Pancreas (tissue), 10 donors: ENCODE data around the gene QRSL1. TPM values are rescaled to one million over a fixed set of nuclear protein-coding genes. Genes with fewer than 3 reads are reported as not detected.

ENCODE experiments used
- ATAC-seq, 4 donors: fragments of 200-7000 bp; cut with Tn5 transposase; one replicate each; pipeline versions ENCODE4 v1.8.0 to v1.9.1; 2020; ENCODE audit warnings: mild to moderate bottlenecking in 4 of 4, moderate library complexity in 4 of 4
- DNase-seq, 6 donors: peaks; one replicate each; pipeline ENCODE4 v3.0.0-alpha.2; 2020
- FAIRE-seq: peaks from 2 replicates; lab custom pipeline; 2012; peaks lifted over from hg19 to GRCh38; lab: Jason Lieb, UNC
- H3K27ac ChIP-seq, 4 donors: fragments of 200-600 bp; sonication (generic); 1 replicate in 3 of 4; 2 replicates in 1 of 4; pipeline versions ENCODE4 v1.5.0 to v1.8.0; 2020
- H3K27me3 ChIP-seq, 4 donors: fragments of 200-600 bp; one replicate each; pipeline ENCODE4 v1.8.0; 2021
- H3K36me3 ChIP-seq, 3 donors: fragments of 200-600 bp; sonication (generic) in 1 of 3; one replicate each; pipeline versions ENCODE4 v1.5.0 to v1.8.0; 2020 to 2021
- H3K4me1 ChIP-seq, 3 donors: fragments of 200-600 bp; one replicate each; pipeline ENCODE4 v1.8.0; 2021
- H3K4me3 ChIP-seq, 4 donors: fragments of 200-600 bp; sonication (generic) in 2 of 4; one replicate each; pipeline versions ENCODE4 v1.5.0 to v1.8.0; 2020 to 2021
- H3K9me3 ChIP-seq, 4 donors: fragments of 200-600 bp; one replicate each; pipeline ENCODE4 v1.8.0; 2021
- CTCF ChIP-seq, 4 donors: fragments of 200-600 bp; sonication (generic) in 3 of 4; IDR thresholded peaks; one replicate each; pipeline versions ENCODE4 v1.5.0 to v1.8.0; 2021; ENCODE audit warnings: antibody characterized with exemption in 4 of 4
- WGBS, 2 donors: extraction: QIAGEN DNeasy Blood & Tissue Kit; methylation state at CpG; one replicate each; pipeline ENCODE4 v1.1.7; 2013; 5-methylcytosine and 5-hydroxymethylcytosine counted together
- intact Hi-C, 3 donors: fragments of 100-400 bp; cut with DNase I; formaldehyde crosslinking; loops; one replicate each; pipeline versions ENCODE4 v1.11.1 to v1.14.2; 2022
- polyA plus RNA-seq, 2 donors: library from polyadenylated mRNA; stranded (reverse); fragments of 200-250 nt; gene quantifications; one replicate each; pipeline ENCODE4 v1.2.3, GENCODE V29; 2013
- total RNA-seq, 6 donors: library from RNA; stranded (reverse); fragmentation: NEBNext Ultra II Directional in 4 of 6; extraction: Animal tissue kit (Norgen Biotek cat#: 25700) in 4 of 6; gene quantifications; one replicate each; pipeline versions ENCODE4 v1.2.1 to v1.2.4, GENCODE V29; 2021 to 2023
- donor health status: healthy with polysubstance abuse.
- donor health status: DM: no; HTN: no; CAD: no; lungs with moderate emphysema.
- donor health status: DM: no; HTN: no; CAD: no.
- donor health status: control.
- donor health status: control.
- donor health status: Bipolar disorder and iron deficiency.
- donor health status: DM: yes; HTN: yes; CAD: no.
- donor health status: DM: no; HTN: no; CAD: no.
- donor health status: DM: no; HTN: no; CAD: no.
- donor health status: DM: yes; HTN: yes; CAD: no.

QRSL1 gene
- total and polyA plus RNA-seq, 8 donors = 3.2 to 8.4 (median 6.2) TPM

GRCh38 chr6:106609699-106610098, 19.7 kb upstream of the QRSL1 start:
- Histone ChIP-seq H3K9me3 (no peaks in the 10 kb centered on the region), H3K36me3 (no peaks in the 10 kb centered on the region), H3K27ac (no peak overlapping the region), H3K4me1 (no peaks in the 10 kb centered on the region), H3K27me3 (no peaks in the 10 kb centered on the region), H3K4me3 (no peak overlapping the region)
- DNase-seq (peak in 2 of 6 donors; percentile 26 to 50), FAIRE-seq (no peak), ATAC-seq (peak in 3 of 4 donors; percentile 80 to 84 (median 81))
- peak in 1 of 4 donors; percentile 23 for TF ChIP-seq CTCF (IDR thresholded peaks at IDR 0.05)
- intact Hi-C loops = loop anchor here in 2 of 3 donors (5.0 kb wide), 1 partner anchor 368 kb away; no protein-coding TSS in a partner anchor
- 68 to 71% methylated on average over 6 of the region's 6 CpGs for WGBS, 2 donors

GRCh38 chr6:106611030-106611429, 18.3 kb upstream of the QRSL1 start:
- DNase-seq = no peak
- Histone ChIP-seq H3K4me3 (no peak overlapping the region), H3K36me3 (no peaks in the 10 kb centered on the region), H3K4me1 (no peaks in the 10 kb centered on the region), H3K9me3 (no peaks in the 10 kb centered on the region), H3K27ac (no peak overlapping the region), H3K27me3 (no peaks in the 10 kb centered on the region)
- no peak for TF ChIP-seq CTCF (IDR thresholded peaks at IDR 0.05)
- FAIRE-seq = no peak
- intact Hi-C loops = no loop called here
- 86 to 89% methylated on average over 2 of the region's 2 CpGs for WGBS, 2 donors
- ATAC-seq = no peak

- ATAC-seq (no peak), FAIRE-seq (no peak), DNase-seq (no peak)
- no peak overlapping the region for H3K27ac ChIP-seq
- H3K27me3 ChIP-seq = no peaks in the 10 kb centered on the region
- no peak for TF ChIP-seq CTCF (IDR thresholded peaks at IDR 0.05)
- H3K4me3 ChIP-seq = no peak overlapping the region
- no peaks in the 10 kb centered on the region for H3K4me1 ChIP-seq
- H3K36me3 ChIP-seq = no peaks in the 10 kb centered on the region
- intact Hi-C loops = no loop called here
- 92 to 97% methylated on average over 9 of the region's 9 CpGs for WGBS, 2 donors
- no peaks in the 10 kb centered on the region for H3K9me3 ChIP-seq
Observed at GRCh38 chr6:106612671-106613416, 16.5 kb upstream of the QRSL1 start.

- Histone ChIP-seq H3K9me3 (no peaks in the 10 kb centered on the region), H3K27me3 (no peaks in the 10 kb centered on the region), H3K27ac (no peak overlapping the region), H3K4me3 (no peak overlapping the region), H3K4me1 (no peaks in the 10 kb centered on the region), H3K36me3 (no peaks in the 10 kb centered on the region)
- 91 to 92% methylated on average over 1 of the region's 1 CpG for WGBS, 2 donors
- no peak for TF ChIP-seq CTCF (IDR thresholded peaks at IDR 0.05)
- no peak for DNase-seq
- no peak for FAIRE-seq
- ATAC-seq = no peak
- intact Hi-C loops = no loop called here
Observed at GRCh38 chr6:106613590-106613989, 15.8 kb upstream of the QRSL1 start.

GRCh38 chr6:106614166-106614565, 15.2 kb upstream of the QRSL1 start:
- no peak for DNase-seq
- Histone ChIP-seq H3K36me3 (no peaks in the 10 kb centered on the region), H3K27me3 (no peaks in the 10 kb centered on the region), H3K4me3 (no peak overlapping the region), H3K4me1 (no peaks in the 10 kb centered on the region), H3K27ac (no peak overlapping the region), H3K9me3 (no peaks in the 10 kb centered on the region)
- no peak for TF ChIP-seq CTCF (IDR thresholded peaks at IDR 0.05)
- FAIRE-seq = no peak
- intact Hi-C loops = no loop called here
- ATAC-seq = no peak
- 90 to 94% methylated on average over 1 of the region's 1 CpG for WGBS, 2 donors
